MCF 10A (cell line): ENCODE measurements around the gene ETV1. TPM values are rescaled to one million over a fixed set of nuclear protein-coding genes. Genes with fewer than 3 reads are reported as not detected.

Source experiments
- BruUV-seq: library from RNA; stranded (reverse); fragments of 400-500 nt; replicated peaks from 2 replicates; lab custom pipeline; 2021; lab: Mats Ljungman, UMichigan
- CTCF ChIA-PET: fragments of 300-600 bp; sonication (Branson Sonifier 250); formaldehyde crosslinking; extraction: SDS; loops from one replicate; lab custom pipeline; 2021; ENCODE audit warnings: antibody characterized with exemption, inconsistent platforms; lab: Yijun Ruan, JAX
- POLR2A ChIA-PET: fragments of 300-600, 350-650 bp; sonication (Branson Sonifier 250); formaldehyde crosslinking; extraction: SDS; loops from one replicate; lab custom pipeline; 2020; ENCODE audit warnings: antibody characterized with exemption, inconsistent platforms; lab: Yijun Ruan, JAX
- DNase-seq: peaks from one replicate; pipeline ENCODE4 v3.0.0-alpha.2; 2018; ENCODE audit not compliant: unreplicated experiment
- H3K27ac Mint-ChIP-seq: one replicate; pipeline ENCODE4 v1.8.0; 2022; ENCODE audit warnings: mild to moderate bottlenecking, low read depth, mixed read lengths; ENCODE audit not compliant: unreplicated experiment
- H3K27me3 Mint-ChIP-seq: one replicate; pipeline ENCODE4 v1.8.0; 2022; ENCODE audit warnings: mixed read lengths; ENCODE audit not compliant: insufficient read depth, unreplicated experiment
- H3K36me3 Mint-ChIP-seq: one replicate; pipeline ENCODE4 v1.8.0; 2022; ENCODE audit warnings: mild to moderate bottlenecking, moderate library complexity, mixed read lengths; ENCODE audit not compliant: insufficient read depth, unreplicated experiment
- H3K4me1 Mint-ChIP-seq: one replicate; pipeline ENCODE4 v1.8.0; 2022; ENCODE audit warnings: mixed read lengths; ENCODE audit not compliant: insufficient read depth, unreplicated experiment
- H3K4me3 Mint-ChIP-seq: one replicate; pipeline ENCODE4 v1.8.0; 2022; ENCODE audit warnings: mild to moderate bottlenecking, moderate library complexity, mixed read lengths; ENCODE audit not compliant: unreplicated experiment
- H3K9me3 Mint-ChIP-seq: one replicate; pipeline ENCODE4 v1.8.0; 2022; ENCODE audit warnings: mixed read lengths; ENCODE audit not compliant: unreplicated experiment
- CTCF ChIP-seq: fragments of 200-600 bp; IDR thresholded peaks from one replicate; pipeline ENCODE4 v1.8.0; 2022; ENCODE audit warnings: antibody characterized with exemption, mild to moderate bottlenecking; ENCODE audit not compliant: unreplicated experiment
- intact Hi-C: fragments of 100-400 bp; cut with micrococcal nuclease; formaldehyde crosslinking; loops from 2 replicates; pipeline ENCODE4 v1.14.1; 2022
- total RNA-seq: library from RNA; stranded (reverse); gene quantifications from 2 replicates; pipeline ENCODE4 v1.2.3, GENCODE V29; 2022

Gene ETV1
- total RNA-seq, 1 experiment from 2014 or later, result 6.9 TPM

GRCh38 chr7:13990984-13991790 is 1.7 kb upstream of the ETV1 start:
- no peaks in the 10 kb centered on the region for H3K9me3 Mint-ChIP-seq
- no TSS peak for BruUV-seq
- H3K4me3 Mint-ChIP-seq, result no peak overlapping the region
- H3K36me3 Mint-ChIP-seq, result no peaks in the 10 kb centered on the region
- TF ChIP-seq CTCF, result no peak
- intact Hi-C loops, result loop anchor here (2.0 kb wide), 1 partner anchor 466 kb away; no protein-coding TSS in a partner anchor
- no peaks in the 10 kb centered on the region for H3K27me3 Mint-ChIP-seq
- DNase-seq, result peak; percentile 96
- ChIA-PET CTCF (interaction anchor here (0.6 to 3.5 kb wide), 8 partner anchors 11 to 711 kb away, joined by 3 to 29 read pairs (median 4); no protein-coding TSS in a partner anchor), POLR2A (interaction anchor here (0.6 to 1.4 kb wide), 6 partner anchors 8 to 499 kb away, joined by 3 to 13 read pairs (median 4); no protein-coding TSS in a partner anchor)
- H3K4me1 Mint-ChIP-seq, result no peaks in the 10 kb centered on the region
- H3K27ac Mint-ChIP-seq, result no peak overlapping the region

GRCh38 chr7:13990319-13990983 is 985 bp upstream of the ETV1 start:
- no peak for TF ChIP-seq CTCF
- no peaks in the 10 kb centered on the region for H3K9me3 Mint-ChIP-seq
- BruUV-seq, result no TSS peak
- no peak overlapping the region for H3K27ac Mint-ChIP-seq
- DNase-seq, result peak; percentile 65
- no peaks in the 10 kb centered on the region for H3K36me3 Mint-ChIP-seq
- CTCF ChIA-PET, result interaction anchor here (0.6 to 3.5 kb wide), 14 partner anchors 10 to 1303 kb away, joined by 3 to 29 read pairs (median 4); partner anchors contain the start of gene ARL4A
- no peaks in the 10 kb centered on the region for H3K27me3 Mint-ChIP-seq
- POLR2A ChIA-PET, result interaction anchor here (1.0 to 2.6 kb wide), 4 partner anchors 10 to 140 kb away, joined by 3 to 30 read pairs (median 8); no protein-coding TSS in a partner anchor
- no peaks in the 10 kb centered on the region for H3K4me1 Mint-ChIP-seq
- H3K4me3 Mint-ChIP-seq, result no peak overlapping the region
- intact Hi-C loops, result loop anchor here (2.0 kb wide), 1 partner anchor 466 kb away; no protein-coding TSS in a partner anchor

- Mint-ChIP-seq H3K27ac (no peak overlapping the region), H3K36me3 (no peaks in the 10 kb centered on the region), H3K4me3 (no peak overlapping the region), H3K9me3 (no peaks in the 10 kb centered on the region), H3K27me3 (no peaks in the 10 kb centered on the region), H3K4me1 (no peaks in the 10 kb centered on the region)
- no peak for TF ChIP-seq CTCF
- DNase-seq, result no peak
- POLR2A ChIA-PET, result interaction anchor here (1.4 to 2.6 kb wide), 3 partner anchors 10 to 139 kb away, joined by 3 to 30 read pairs (median 4); no protein-coding TSS in a partner anchor
- intact Hi-C loops, result loop anchor here (1.0 to 5.0 kb wide), 7 partner anchors 70 to 708 kb away; no protein-coding TSS in a partner anchor
- CTCF ChIA-PET, result interaction anchor here (0.6 to 3.5 kb wide), 15 partner anchors 10 to 1355 kb away, joined by 3 to 29 read pairs (median 4); no protein-coding TSS in a partner anchor
- no TSS peak for BruUV-seq
These were observed 461 bp upstream of the ETV1 start for GRCh38 chr7:13989949-13990305.
